Measurements from ENCODE around the gene HRH2. TPM values are rescaled to one million over a fixed set of nuclear protein-coding genes. Genes with fewer than 3 reads are reported as not detected.
A peak's percentile ranks its signal among the peaks of the same experiment; 100 is the strongest.

HRH2 gene
- total RNA-seq, 4 donors from 2014 or later, result 0.13 to 3.5 (median 1.3) TPM

GRCh38 chr5:175696139-175696854 is 38.4 kb downstream of the HRH2 start:
- peak; percentile 54 to 94 for DNase-seq (ENCODE audit: low spot score in 2 of 2)
- 51 to 58% methylated on average over 14 to 16 of the region's 16 CpGs for WGBS, 2 donors
- TF ChIP-seq POLR2A (IDR thresholded peaks at IDR 0.05) (no peak), CTCF (IDR thresholded peaks at IDR 0.05) (no peak)
- H3K4me3 ChIP-seq (ENCODE audit: low read depth, poor library complexity, severe bottlenecking), result no peak overlapping the region
- intact Hi-C loops (cut with DNase I; ENCODE audit: low total_unique reads), result no loop called here

GRCh38 chr5:175696855-175697198 is 39.0 kb downstream of the HRH2 start:
- intact Hi-C loops (cut with DNase I; ENCODE audit: low total_unique reads), result no loop called here
- WGBS, 2 donors, result 82% methylated on average over 14 of the region's 14 CpGs
- DNase-seq (ENCODE audit: low spot score in 2 of 2), result no peak
- no peak overlapping the region for H3K4me3 ChIP-seq (ENCODE audit: low read depth, poor library complexity, severe bottlenecking)
- TF ChIP-seq POLR2A (IDR thresholded peaks at IDR 0.05), result no peak

- DNase-seq (ENCODE audit: low spot score in 2 of 2), result no peak
- intact Hi-C loops (cut with DNase I; ENCODE audit: low total_unique reads), result no loop called here
- H3K4me3 ChIP-seq (ENCODE audit: low read depth, poor library complexity, severe bottlenecking), result no peak overlapping the region
- TF ChIP-seq CTCF (IDR thresholded peaks at IDR 0.05) (no peak), POLR2A (IDR thresholded peaks at IDR 0.05) (no peak)
- 88 to 89% methylated on average over 7 of the region's 7 CpGs for WGBS, 2 donors
These were observed 40.0 kb downstream of the HRH2 start for GRCh38 chr5:175697846-175698245.

- DNase-seq (ENCODE audit: low spot score in 2 of 2), result no peak
- intact Hi-C loops (cut with DNase I; ENCODE audit: low total_unique reads), result no loop called here
- WGBS, 2 donors, result 79 to 83% methylated on average over 18 of the region's 18 CpGs
- no peak for TF ChIP-seq CTCF (IDR thresholded peaks at IDR 0.05)
- TF ChIP-seq POLR2A (IDR thresholded peaks at IDR 0.05), result no peak
- no peak overlapping the region for H3K4me3 ChIP-seq (ENCODE audit: low read depth, poor library complexity, severe bottlenecking)
These were observed 40.7 kb downstream of the HRH2 start for GRCh38 chr5:175698401-175699115.

- TF ChIP-seq CTCF (IDR thresholded peaks at IDR 0.05), result no peak
- no peak for TF ChIP-seq POLR2A (IDR thresholded peaks at IDR 0.05)
- peak in 1 of 2 donors; percentile 40 for DNase-seq (ENCODE audit: low spot score in 2 of 2)
These were observed 43.1 kb downstream of the HRH2 start for GRCh38 chr5:175700991-175701390.

GRCh38 chr5:175701797-175702196 is 43.9 kb downstream of the HRH2 start:
- no peak overlapping the region for H3K4me3 ChIP-seq (ENCODE audit: low read depth, poor library complexity, severe bottlenecking)
- intact Hi-C loops (cut with DNase I; ENCODE audit: low total_unique reads), result loop anchor here (5.0 kb wide), 1 partner anchor 736 kb away; no protein-coding TSS in a partner anchor
- DNase-seq (ENCODE audit: low spot score in 2 of 2), result no peak
- WGBS, 2 donors, result 89% methylated on average over 12 of the region's 12 CpGs
- TF ChIP-seq POLR2A (IDR thresholded peaks at IDR 0.05), result no peak
- no peak for TF ChIP-seq CTCF (IDR thresholded peaks at IDR 0.05)

More at GRCh38 chr5:175700991-175701390, 43.1 kb downstream of the HRH2 start:
- H3K4me3 ChIP-seq (ENCODE audit: low read depth, poor library complexity, severe bottlenecking), result no peak overlapping the region
- WGBS, 2 donors, result 81 to 85% methylated on average over 5 of the region's 5 CpGs
- intact Hi-C loops (cut with DNase I; ENCODE audit: low total_unique reads), result loop anchor here (5.0 kb wide), 1 partner anchor 736 kb away; no protein-coding TSS in a partner anchor

Data from lower leg skin (tissue), 4 donors.